Measurements from ENCODE around the gene KCNJ1. TPM values are rescaled to one million over a fixed set of nuclear protein-coding genes. Genes with fewer than 3 reads are reported as not detected.

Gene KCNJ1
- total and polyA plus RNA-seq, 2 of the 8 experiments (the other 6 are each of a cell fraction or from before 2014, with no cell fraction given): 0.17 to 0.23 TPM

- no peak overlapping the region for H3K9ac ChIP-seq (replicated peaks in 1 of 4; ENCODE audit: extremely low read depth in 1 of 4, low read depth in 3 of 4, low read length in 3 of 4)
- H2BK5ac ChIP-seq (ENCODE audit: low read depth, low read length): no peak overlapping the region
- H2BK15ac ChIP-seq (ENCODE audit: low read length): no peak overlapping the region
- H4K8ac ChIP-seq (ENCODE audit: extremely low read depth, insufficient read depth, low read length): no peak overlapping the region
- H3K79me2 ChIP-seq (ENCODE audit: control insufficient read depth in 1 of 2, insufficient read depth in 2 of 2, low read length in 2 of 2): no peaks in the 10 kb centered on the region
- H3K23ac ChIP-seq (ENCODE audit: insufficient read length): no peak overlapping the region
- H3K9me3 ChIP-seq (ENCODE audit: insufficient read depth in 2 of 2, low read depth in 1 of 2, low read length in 1 of 2): no peaks in the 10 kb centered on the region
- 88% methylated on average over 5 of the region's 6 CpGs; no CpG with 5 or more reads in 1 of the 2 experiments for WGBS, 2 experiments (ENCODE audit: extremely low coverage in 1 of 2, insufficient coverage in 1 of 2, insufficient read length in 1 of 2, insufficient replicate concordance in 2 of 2, low coverage in 1 of 2, low lambda C conversion rate in 2 of 2, missing lambda C conversion rate in 1 of 2)
- no peak overlapping the region for H3K14ac ChIP-seq (ENCODE audit: insufficient read length)
- POLR2A ChIA-PET (ENCODE audit: partially characterized antibody): no interaction called here
- H2AFZ ChIP-seq (ENCODE audit: low read length): no peak overlapping the region
- no peak overlapping the region for H3K27ac ChIP-seq (ENCODE audit: low read depth, low read length)
- no peak overlapping the region for H3K56ac ChIP-seq (replicated peaks; ENCODE audit: insufficient read length, low read depth, low read length)
- no peak overlapping the region for H2AK5ac ChIP-seq (ENCODE audit: low read depth, low read length)
- H3K4me1 ChIP-seq (replicated peaks in 1 of 4; ENCODE audit: control insufficient read depth in 3 of 4, insufficient read depth in 4 of 4, low read length in 3 of 4): no peaks in the 10 kb centered on the region; a peak in 2 of 7 replicates
- no peak overlapping the region for H3K4ac ChIP-seq (replicated peaks; ENCODE audit: insufficient read length, low read depth, low read length)
- H3K36me3 ChIP-seq (ENCODE audit: control insufficient read depth in 2 of 4, insufficient read depth in 4 of 4, low read length in 3 of 4): no peaks in the 10 kb centered on the region
- no peak overlapping the region for H3K4me2 ChIP-seq (ENCODE audit: insufficient read depth in 1 of 2, low read depth in 2 of 2, low read length in 2 of 2)
- CTCF ChIA-PET (ENCODE audit: partially characterized antibody): interaction anchor here (0.6 to 6.9 kb wide), 11 partner anchors 7 to 89 kb away, joined by 3 to 69 read pairs (median 4); no protein-coding TSS in a partner anchor
- H4K20me1 ChIP-seq (replicated peaks in 1 of 2; ENCODE audit: control insufficient read depth in 1 of 2, insufficient read depth in 2 of 2, low read length in 2 of 2): no peaks in the 10 kb centered on the region
- peaks cover 6% of the 10 kb centered on the region; the same call in 1 of the 2 replicates for H3K23me2 ChIP-seq (ENCODE audit: low read depth, low read length)
- H4K91ac ChIP-seq (replicated peaks; ENCODE audit: insufficient read length, low read length): no peak overlapping the region
- H3K27me3 ChIP-seq (replicated peaks in 1 of 4; ENCODE audit: control insufficient read depth in 3 of 4, extremely low read depth in 1 of 4, insufficient read depth in 3 of 4, low read length in 3 of 4): peaks cover 0 to 6% (median 0%) of the 10 kb centered on the region in 4 experiments; a peak in 3 of 7 replicates
- TF ChIP-seq KDM4A (IDR thresholded peaks at IDR 0.05; ENCODE audit: low read depth, low read length, severe bottlenecking) (no peak), FOSL1 (IDR thresholded peaks at IDR 0.05; ENCODE audit: insufficient read depth, low read depth, low read length) (no peak), GABPA (IDR thresholded peaks at IDR 0.05; ENCODE audit: borderline replicate concordance, insufficient read depth, low read length) (no peak), SIX5 (IDR thresholded peaks at IDR 0.05; ENCODE audit: low read depth, low read length) (no peak), TBP (IDR thresholded peaks at IDR 0.05; ENCODE audit: low read depth, low read length) (no peak), E2F6 (IDR thresholded peaks at IDR 0.05) (no peak), SUZ12 (IDR thresholded peaks at IDR 0.05; ENCODE audit: low read length) (no peak), SIRT6 (IDR thresholded peaks at IDR 0.05; ENCODE audit: low read length) (no peak), CEBPB (IDR thresholded peaks at IDR 0.05; ENCODE audit: low read depth, low read length) (no peak), EGR1 (IDR thresholded peaks at IDR 0.05; ENCODE audit: borderline replicate concordance, low read depth, low read length) (no peak), RFX5 (IDR thresholded peaks at IDR 0.05; ENCODE audit: borderline replicate concordance, low read depth, low read length) (no peak), POU5F1 (IDR thresholded peaks at IDR 0.05; ENCODE audit: low read depth, low read length) (no peak)
- no peak for FAIRE-seq
- no peak overlapping the region for H2BK12ac ChIP-seq (ENCODE audit: low read depth, low read length)
- no peak overlapping the region for H4K5ac ChIP-seq (ENCODE audit: insufficient read length, low read depth, low read length)
- no peak overlapping the region for H2BK20ac ChIP-seq (ENCODE audit: low read length)
- no peak for DNase-seq (ENCODE audit: low read depth in 1 of 2, low spot score in 2 of 2)
- no peaks in the 10 kb centered on the region for H3K79me1 ChIP-seq (ENCODE audit: low read depth, low read length)
- H3K18ac ChIP-seq (ENCODE audit: extremely low read depth, low read length): no peak overlapping the region
- H3K4me3 ChIP-seq (ENCODE audit: extremely low read depth in 1 of 4, insufficient read depth in 2 of 4, low read depth in 3 of 4, low read length in 4 of 4): no peak overlapping the region
- no peak overlapping the region for H2BK120ac ChIP-seq (replicated peaks; ENCODE audit: low read depth, low read length)
These were observed 10.9 kb downstream of the KCNJ1 start for GRCh38 chr11:128856241-128856640.

Data from H1 (cell line).